NCI-H1105 treated with DMSO at 0.1 percent for 48 hours (cell line): ENCODE data around the gene SDF2.
"Not testable (repeated sequence)": the region's sequence is repeated elsewhere in the genome, so short reads cannot be mapped to it uniquely, and the experiment has no call there.

Experiments used
- DNase-seq: peaks from one replicate; lab custom pipeline; 2025; lab: John Stamatoyannopoulos, UW

The SDF2 gene

GRCh38 chr17:28684963-28685362, 23.3 kb upstream of the SDF2 start:
- DNase-seq = peak; percentile 13

GRCh38 chr17:28682655-28683054, 20.9 kb upstream of the SDF2 start:
- DNase-seq = no peak

DNA sequence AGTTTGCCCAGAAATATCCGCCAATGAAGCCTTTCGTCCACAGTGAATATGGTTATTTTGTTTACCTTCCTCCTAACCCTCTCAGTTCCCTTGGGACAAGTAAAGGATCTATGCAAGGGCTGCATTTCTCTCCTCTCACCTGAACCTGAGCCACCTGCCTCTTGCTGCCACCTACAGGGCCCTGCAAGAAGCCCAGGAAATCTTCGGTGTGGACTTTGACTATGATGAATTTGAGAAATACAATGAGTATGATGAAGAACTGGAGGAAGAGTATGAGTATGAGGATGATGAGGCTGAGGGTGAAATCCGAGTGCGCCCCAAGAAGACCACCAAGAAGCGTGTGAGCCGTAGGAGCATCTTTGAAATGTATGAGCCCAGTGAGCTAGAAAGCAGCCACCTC, 14.3 kb upstream of the SDF2 start:
- peak; percentile 5 for DNase-seq

DNA sequence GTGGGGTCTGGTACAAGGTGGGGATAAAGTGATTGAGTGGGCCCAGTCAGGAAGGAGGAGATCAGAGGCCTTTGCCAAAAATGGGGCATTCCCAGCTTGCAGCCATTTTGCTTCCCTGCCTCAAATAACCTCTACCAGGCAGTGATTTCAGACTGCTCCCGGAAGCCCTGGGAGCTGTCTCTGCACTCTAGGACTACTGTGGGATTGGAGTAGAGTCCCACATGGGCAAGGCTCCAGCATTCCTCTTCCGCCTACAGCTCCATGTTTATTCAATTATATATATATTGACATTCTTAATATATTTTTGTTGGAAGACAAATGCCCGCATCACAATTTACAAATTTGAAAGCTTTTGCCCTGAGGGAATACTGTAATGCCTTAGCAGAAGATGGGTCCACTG, 13.8 kb upstream of the SDF2 start:
- no peak for DNase-seq

GRCh38 chr17:28669918-28670317, 8.2 kb upstream of the SDF2 start:
- DNase-seq = no peak

DNA sequence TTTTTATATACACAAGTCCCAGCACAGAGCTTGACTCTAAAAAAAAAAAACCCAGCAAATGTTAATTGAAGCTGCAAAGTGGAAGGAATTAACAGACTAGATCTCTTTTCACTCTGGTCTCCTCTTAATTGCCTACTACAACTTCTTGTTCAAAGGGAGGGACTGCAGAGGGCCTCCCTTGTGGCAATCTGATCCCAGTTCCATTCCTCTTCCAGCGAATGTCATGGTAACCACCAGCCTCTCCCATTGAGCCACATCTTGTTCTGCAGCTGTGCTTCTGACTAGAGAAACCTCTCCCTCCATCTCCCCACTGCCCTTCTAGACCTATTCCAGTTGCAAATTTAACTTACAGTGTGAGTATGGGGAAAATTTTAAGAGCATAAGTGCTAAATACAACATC, 6.2 kb upstream of the SDF2 start:
- DNase-seq = no peak

DNA sequence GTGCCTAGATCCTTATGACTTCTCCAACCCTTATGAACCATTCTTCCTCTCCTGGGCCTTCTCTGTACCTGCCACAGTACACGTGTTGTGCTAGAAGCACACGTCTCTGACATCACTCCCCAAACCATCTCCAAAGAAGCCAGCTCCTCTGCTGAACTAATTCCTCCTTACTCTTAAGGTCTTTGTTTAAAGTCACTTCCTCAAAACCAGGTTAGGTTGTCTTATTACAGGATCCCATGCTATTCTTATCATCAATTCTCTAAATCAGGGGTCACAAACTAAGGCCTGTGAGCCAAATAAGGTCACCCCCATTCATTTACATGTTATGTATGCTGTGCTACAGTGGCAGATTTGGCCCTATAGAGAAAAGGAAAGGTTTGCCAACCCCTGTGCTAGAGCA, 4.3 kb upstream of the SDF2 start:
- no peak for DNase-seq

DNA sequence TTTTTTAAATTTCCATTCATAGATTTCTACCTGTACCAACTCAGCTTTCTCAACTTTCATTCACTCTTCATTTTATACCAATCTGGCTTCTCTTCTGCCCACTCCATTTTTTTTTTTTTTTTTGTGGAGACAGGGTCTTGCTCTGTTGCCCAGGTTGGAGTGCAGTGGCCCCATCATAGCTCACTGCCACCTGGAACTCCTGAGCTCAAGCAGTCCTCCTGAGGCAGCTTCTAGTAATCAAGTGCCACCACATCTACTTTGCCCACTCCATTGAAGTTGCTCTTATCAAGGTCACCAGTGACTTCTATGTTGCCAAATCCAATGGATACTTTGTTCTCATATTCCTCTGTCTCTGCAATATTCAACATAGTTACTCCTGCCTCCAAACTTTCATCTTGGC, 2.0 kb upstream of the SDF2 start:
- no peak for DNase-seq

DNA sequence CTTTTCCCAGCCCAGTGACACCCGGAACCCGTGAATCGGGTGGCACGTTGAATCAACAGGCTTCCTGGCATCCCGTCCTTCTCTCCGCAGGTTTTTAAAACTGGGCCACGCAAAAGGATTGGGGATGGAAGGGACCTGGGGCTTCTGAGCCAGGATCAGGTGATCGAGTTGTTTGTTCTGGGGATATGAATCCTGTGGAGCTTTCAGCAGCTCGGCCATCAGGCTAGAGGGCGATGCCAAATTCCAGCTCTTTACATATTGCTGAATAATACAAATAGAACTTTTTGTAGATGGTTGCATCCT, 772 bp upstream of the SDF2 start:
- no peak for DNase-seq

GRCh38 chr17:28659497-28659881, 2.2 kb downstream of the SDF2 start:
- not testable (repeated sequence) for DNase-seq

GRCh38 chr17:28658766-28659496, 2.8 kb downstream of the SDF2 start:
- DNase-seq = not testable (repeated sequence)

- not testable (repeated sequence) for DNase-seq
Observed at GRCh38 chr17:28658342-28658741, 3.4 kb downstream of the SDF2 start.

DNA sequence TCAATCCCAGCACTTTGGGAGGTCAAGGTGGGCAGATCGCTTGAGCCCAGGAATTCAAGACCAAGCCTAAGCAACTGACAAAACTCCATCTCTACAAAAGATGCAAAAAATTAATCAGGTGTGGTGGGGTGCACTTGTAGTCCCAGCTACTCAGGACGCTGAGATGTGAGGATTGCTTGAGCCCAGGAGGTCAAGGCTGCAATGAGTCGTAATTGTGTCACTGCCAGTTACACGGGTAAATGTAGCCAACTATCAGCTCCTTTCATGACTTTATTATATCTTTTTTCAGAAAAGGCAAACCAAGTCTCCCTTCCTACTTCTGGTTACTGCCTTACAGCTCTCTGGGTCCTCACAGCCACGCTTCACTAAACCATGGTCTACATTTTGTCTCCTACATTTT, 4.0 kb downstream of the SDF2 start:
- no peak for DNase-seq

- no peak for DNase-seq
Observed at GRCh38 chr17:28655160-28655559, 6.5 kb downstream of the SDF2 start.

- DNase-seq = no peak
Observed at GRCh38 chr17:28648698-28649097, 13.0 kb downstream of the SDF2 start.

- no peak for DNase-seq
Observed at GRCh38 chr17:28646039-28646754, 15.5 kb downstream of the SDF2 start.

DNA sequence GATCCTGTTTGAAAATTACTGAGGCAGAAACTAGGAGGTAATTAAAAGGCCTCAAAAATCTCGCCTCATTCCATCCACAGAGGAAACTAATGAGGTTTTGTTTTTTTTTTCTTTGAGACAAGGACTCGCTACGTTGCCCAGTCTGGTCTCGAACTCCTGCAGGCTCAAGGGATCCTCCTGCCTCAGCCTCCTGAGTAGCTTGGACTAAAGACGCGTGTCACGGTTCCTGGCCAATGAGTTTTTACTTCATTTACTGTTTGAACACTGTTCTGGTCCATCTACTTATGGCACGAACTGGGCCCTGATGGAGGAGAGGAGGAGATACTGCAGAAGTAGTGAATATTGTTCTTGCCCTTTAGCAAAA, 16.1 kb downstream of the SDF2 start:
- DNase-seq = no peak

DNA sequence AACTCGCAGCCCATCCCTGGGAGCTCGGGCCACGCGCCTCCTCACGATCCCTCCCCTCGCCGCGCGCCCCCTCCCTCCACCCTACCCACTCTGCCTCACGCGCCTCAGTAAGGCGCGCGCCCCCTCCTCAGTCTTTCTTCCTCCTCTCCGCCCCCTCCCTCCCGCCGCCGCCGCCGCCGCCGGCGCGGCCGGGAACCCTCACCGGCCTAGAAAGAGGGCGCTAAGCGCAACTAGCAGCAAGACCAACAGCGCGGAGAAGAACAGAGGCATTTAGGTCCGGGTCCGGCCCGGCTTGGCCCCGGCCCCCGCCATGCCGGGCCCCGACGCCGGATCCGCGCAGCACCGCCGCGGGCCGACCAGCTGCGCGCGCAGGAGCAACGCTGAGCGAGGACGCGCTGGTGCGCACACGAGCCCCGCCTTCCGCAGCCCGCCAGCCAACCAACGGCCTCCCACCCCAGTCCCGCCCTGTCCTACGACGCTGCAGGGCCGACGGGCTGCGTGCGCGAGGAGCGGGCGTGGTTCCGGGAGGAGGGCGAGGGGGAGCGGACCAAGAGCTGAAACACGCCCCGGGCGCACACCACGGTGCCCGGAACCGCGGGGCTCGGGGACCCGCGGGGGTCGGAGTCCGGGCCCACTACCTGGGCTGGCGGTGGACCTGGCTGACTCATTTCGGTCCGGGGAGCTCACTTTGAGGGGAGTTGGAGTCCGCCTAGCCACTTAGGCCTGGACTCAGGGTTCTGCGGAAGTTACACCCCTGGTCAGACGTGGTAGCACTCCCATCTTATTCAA, 16.7 kb downstream of the SDF2 start, which contains the start of gene BLTP2:
Gene BLTP2, minus strand, starts transcription at position 372 of the 789 bp plus-strand sequence. Its CDS starts 102 bp downstream, at position 270.
- peak; percentile 85 for DNase-seq

DNA sequence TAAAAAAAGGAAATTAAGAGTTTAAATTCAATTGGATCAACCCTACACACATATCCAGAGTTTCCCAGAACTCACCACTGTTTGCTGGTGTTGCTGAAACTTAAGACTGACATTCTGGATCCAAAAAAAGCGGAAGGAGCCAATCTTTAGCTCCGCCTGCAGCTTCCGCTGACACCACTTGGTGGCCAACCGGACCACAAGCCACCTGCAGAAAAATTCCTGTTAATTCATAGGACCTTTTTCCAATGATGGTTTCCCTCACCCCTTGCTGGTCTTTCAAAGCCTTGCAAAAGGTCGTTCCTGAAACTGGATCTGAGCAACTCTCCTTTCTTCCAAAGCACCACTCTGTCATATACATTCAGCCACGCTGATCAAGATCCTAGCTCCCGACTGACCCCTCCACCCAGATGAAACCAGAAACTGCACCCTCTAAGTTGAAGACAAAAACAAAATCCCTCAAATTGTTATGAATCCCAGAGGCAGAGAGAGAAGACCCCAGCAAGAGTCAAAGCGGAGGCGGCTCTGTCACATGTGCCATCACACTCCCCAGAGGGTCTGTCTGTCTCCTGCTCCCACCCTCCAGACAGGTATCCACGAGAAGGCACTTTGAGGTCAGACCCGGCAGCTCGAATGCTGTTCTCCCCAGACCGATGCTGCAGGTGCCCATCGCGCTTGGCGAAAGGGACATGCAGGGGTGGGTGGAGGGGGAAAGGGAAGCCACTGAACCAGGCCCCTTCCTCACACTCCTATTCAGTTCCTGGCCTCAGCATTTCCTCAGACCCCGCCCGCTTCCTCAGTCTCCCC, 17.5 kb downstream of the SDF2 start:
- peak; percentile 38 for DNase-seq

DNA sequence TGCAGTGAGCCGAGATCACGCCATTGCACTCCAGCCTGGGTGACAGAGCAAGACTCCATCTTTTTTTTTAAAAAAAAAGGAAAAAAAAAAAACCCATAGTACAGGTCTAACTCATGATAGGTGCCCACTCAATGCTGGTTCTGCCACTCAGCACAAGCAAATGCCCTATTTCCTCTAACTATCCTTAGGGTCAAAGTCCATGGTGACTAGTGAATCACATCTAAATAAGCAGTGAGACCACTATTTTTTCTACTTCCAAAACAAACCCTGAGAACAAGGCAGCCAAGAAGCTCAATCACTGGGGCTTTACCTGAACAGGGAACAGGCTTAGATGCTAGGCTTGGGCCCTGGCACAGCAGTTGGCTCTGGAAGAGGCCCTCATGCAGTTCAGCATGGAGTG, 20.1 kb downstream of the SDF2 start:
- DNase-seq = no peak

DNA sequence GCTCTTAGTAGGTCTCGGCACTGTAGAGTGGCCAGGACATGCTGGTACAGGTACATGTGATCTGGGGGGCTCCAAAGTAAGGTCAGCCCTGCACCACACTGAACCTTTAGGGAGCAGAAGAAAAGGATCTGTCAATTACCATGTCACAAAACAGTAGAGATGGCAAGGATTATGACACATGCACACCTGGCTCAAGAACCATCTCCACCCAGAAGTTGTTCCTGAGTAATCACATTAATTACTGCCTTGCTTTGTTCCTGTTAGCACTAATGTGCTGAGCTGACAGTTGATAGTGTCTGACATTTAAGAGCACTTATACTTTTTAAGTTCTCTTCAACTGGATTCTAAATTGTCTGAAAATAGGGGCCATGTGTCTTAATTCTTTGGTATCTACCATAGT, 26.2 kb downstream of the SDF2 start:
- no peak for DNase-seq

GRCh38 chr17:28634206-28634865, 27.4 kb downstream of the SDF2 start:
- no peak for DNase-seq
